ENCODE measurements around the gene NDUFV1.

The NDUFV1 gene

GRCh38 chr11:67605231-67606011 is 1.3 kb upstream of the NDUFV1 start:
- no peak for DNase-seq (ENCODE audit: low read depth, low spot score)
- H3K9ac ChIP-seq (ENCODE audit: insufficient read length): no peak overlapping the region
- H3K4me3 ChIP-seq: no peak overlapping the region
- H3K27ac ChIP-seq: no peak overlapping the region
- peaks cover 16% of the 10 kb centered on the region; the same call in 1 of the 2 replicates for H3K36me3 ChIP-seq (ENCODE audit: insufficient read depth, low read length)
- TF ChIP-seq FOXP2 (optimal IDR thresholded peaks at IDR 0.05; ENCODE audit: control extremely low read depth, extremely low read length, insufficient read depth) (no peak), POLR2AphosphoS5 (IDR thresholded peaks at IDR 0.05; ENCODE audit: borderline replicate concordance, low read depth, low read length) (no peak), EZH2 (IDR thresholded peaks at IDR 0.05) (no peak)
- no peaks in the 10 kb centered on the region for H3K9me3 ChIP-seq (ENCODE audit: low read depth, low read length)

- TF ChIP-seq EZH2 (IDR thresholded peaks at IDR 0.05) (no peak), FOXP2 (optimal IDR thresholded peaks at IDR 0.05; ENCODE audit: control extremely low read depth, extremely low read length, insufficient read depth) (no peak), POLR2AphosphoS5 (IDR thresholded peaks at IDR 0.05; ENCODE audit: borderline replicate concordance, low read depth, low read length) (no peak)
- H3K36me3 ChIP-seq (ENCODE audit: insufficient read depth, low read length): peaks cover 23% of the 10 kb centered on the region; the same call in 1 of the 2 replicates
- no peak overlapping the region for H3K9ac ChIP-seq (ENCODE audit: insufficient read length)
- no peak overlapping the region for H3K27ac ChIP-seq
- peak overlapping the region; percentile 93 for H3K4me3 ChIP-seq
- no peak for DNase-seq (ENCODE audit: low read depth, low spot score)
- no peaks in the 10 kb centered on the region for H3K9me3 ChIP-seq (ENCODE audit: low read depth, low read length)
Measured at GRCh38 chr11:67606093-67606491, 644 bp upstream of the NDUFV1 start.

DNA sequence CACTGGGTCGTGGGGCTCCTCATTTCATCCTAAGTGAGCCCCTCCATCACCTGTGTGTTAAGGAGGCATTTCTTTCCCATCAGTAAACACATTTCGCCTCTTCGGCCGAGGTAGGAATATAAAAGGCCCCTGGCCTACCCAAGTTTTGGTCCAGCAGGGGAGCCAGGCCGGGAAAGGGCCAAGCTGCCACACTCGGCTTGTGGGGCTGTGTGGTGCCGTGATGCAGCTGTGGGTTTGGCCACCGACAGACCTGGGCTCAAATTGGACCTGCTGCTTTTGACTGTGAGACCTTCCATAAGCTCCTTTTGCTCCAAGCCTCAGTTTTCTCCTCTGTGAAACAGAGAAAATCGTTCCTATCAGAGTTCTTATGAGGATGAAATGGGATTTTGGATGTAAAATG is 771 bp downstream of the NDUFV1 start:
- TF ChIP-seq EZH2 (IDR thresholded peaks at IDR 0.05) (no peak), FOXP2 (optimal IDR thresholded peaks at IDR 0.05; ENCODE audit: control extremely low read depth, extremely low read length, insufficient read depth) (no peak)

DNA sequence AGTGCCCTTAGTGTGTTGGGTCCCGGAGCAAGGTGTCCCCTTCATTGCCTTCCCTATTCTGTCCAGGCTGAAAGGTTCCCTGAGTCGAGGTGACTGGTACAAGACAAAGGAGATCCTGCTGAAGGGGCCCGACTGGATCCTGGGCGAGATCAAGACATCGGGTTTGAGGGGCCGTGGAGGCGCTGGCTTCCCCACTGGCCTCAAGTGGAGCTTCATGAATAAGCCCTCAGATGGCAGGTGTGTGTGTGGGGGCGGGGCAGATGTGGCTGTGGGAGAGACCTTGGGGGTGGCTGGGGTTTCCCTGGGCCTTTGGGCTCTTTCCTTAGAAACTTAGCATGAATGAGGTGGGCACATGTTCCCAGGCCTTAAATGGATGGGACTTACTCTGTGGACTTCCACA is 1.8 kb downstream of the NDUFV1 start:
- TF ChIP-seq EZH2 (IDR thresholded peaks at IDR 0.05): no peak
- TF ChIP-seq FOXP2 (optimal IDR thresholded peaks at IDR 0.05; ENCODE audit: control extremely low read depth, extremely low read length, insufficient read depth): no peak
- TF ChIP-seq POLR2AphosphoS5 (IDR thresholded peaks at IDR 0.05; ENCODE audit: borderline replicate concordance, low read depth, low read length): no peak
- Histone ChIP-seq H3K9ac (ENCODE audit: insufficient read length) (no peak overlapping the region), H3K9me3 (ENCODE audit: low read depth, low read length) (no peaks in the 10 kb centered on the region), H3K27ac (no peak overlapping the region), H3K4me3 (no peak overlapping the region), H3K36me3 (ENCODE audit: insufficient read depth, low read length) (peaks cover 31% of the 10 kb centered on the region; the same call in 1 of the 2 replicates)
- no peak for DNase-seq (ENCODE audit: low read depth, low spot score)

More for the DNA sequence above, 771 bp downstream of the NDUFV1 start:
- no peaks in the 10 kb centered on the region for H3K9me3 ChIP-seq (ENCODE audit: low read depth, low read length)
- H3K36me3 ChIP-seq (ENCODE audit: insufficient read depth, low read length): peaks cover 31% of the 10 kb centered on the region; the same call in 1 of the 2 replicates
- no peak overlapping the region for H3K27ac ChIP-seq
- peak overlapping the region; percentile 89 for H3K9ac ChIP-seq (ENCODE audit: insufficient read length)
- peak overlapping the region; percentile 93 for H3K4me3 ChIP-seq
- no peak for DNase-seq (ENCODE audit: low read depth, low spot score)

DNA sequence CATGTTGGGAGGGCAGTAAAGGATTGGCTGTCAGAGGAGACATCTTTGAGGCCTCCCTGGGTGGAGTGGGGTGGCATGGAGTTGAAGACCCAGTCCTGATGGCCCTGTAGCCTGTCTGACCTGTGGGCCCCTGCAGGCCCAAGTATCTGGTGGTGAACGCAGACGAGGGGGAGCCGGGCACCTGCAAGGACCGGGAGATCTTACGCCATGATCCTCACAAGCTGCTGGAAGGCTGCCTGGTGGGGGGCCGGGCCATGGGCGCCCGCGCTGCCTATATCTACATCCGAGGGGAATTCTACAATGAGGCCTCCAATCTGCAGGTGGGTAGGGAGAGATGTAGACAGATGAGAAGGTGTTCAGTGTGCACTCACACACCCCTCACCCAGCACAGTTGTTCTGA is 2.6 kb downstream of the NDUFV1 start:
- TF ChIP-seq FOXP2 (optimal IDR thresholded peaks at IDR 0.05; ENCODE audit: control extremely low read depth, extremely low read length, insufficient read depth) (no peak), POLR2AphosphoS5 (IDR thresholded peaks at IDR 0.05; ENCODE audit: borderline replicate concordance, low read depth, low read length) (no peak), EZH2 (IDR thresholded peaks at IDR 0.05) (no peak)
- DNase-seq (ENCODE audit: low read depth, low spot score): no peak
- Histone ChIP-seq H3K36me3 (ENCODE audit: insufficient read depth, low read length) (peaks cover 31% of the 10 kb centered on the region; the same call in 1 of the 2 replicates), H3K9ac (ENCODE audit: insufficient read length) (no peak overlapping the region), H3K27ac (no peak overlapping the region), H3K4me3 (no peak overlapping the region), H3K9me3 (ENCODE audit: low read depth, low read length) (no peaks in the 10 kb centered on the region)

- no peak for DNase-seq (ENCODE audit: low read depth, low spot score)
- Histone ChIP-seq H3K27ac (no peak overlapping the region), H3K9me3 (ENCODE audit: low read depth, low read length) (no peaks in the 10 kb centered on the region), H3K4me3 (no peak overlapping the region), H3K36me3 (ENCODE audit: insufficient read depth, low read length) (peaks cover 31% of the 10 kb centered on the region; the same call in 1 of the 2 replicates), H3K9ac (ENCODE audit: insufficient read length) (no peak overlapping the region)
- TF ChIP-seq FOXP2 (optimal IDR thresholded peaks at IDR 0.05; ENCODE audit: control extremely low read depth, extremely low read length, insufficient read depth): no peak
- TF ChIP-seq EZH2 (IDR thresholded peaks at IDR 0.05): no peak
- TF ChIP-seq POLR2AphosphoS5 (IDR thresholded peaks at IDR 0.05; ENCODE audit: borderline replicate concordance, low read depth, low read length): no peak
Measured at GRCh38 chr11:67610302-67610868, 3.6 kb downstream of the NDUFV1 start.

DNA sequence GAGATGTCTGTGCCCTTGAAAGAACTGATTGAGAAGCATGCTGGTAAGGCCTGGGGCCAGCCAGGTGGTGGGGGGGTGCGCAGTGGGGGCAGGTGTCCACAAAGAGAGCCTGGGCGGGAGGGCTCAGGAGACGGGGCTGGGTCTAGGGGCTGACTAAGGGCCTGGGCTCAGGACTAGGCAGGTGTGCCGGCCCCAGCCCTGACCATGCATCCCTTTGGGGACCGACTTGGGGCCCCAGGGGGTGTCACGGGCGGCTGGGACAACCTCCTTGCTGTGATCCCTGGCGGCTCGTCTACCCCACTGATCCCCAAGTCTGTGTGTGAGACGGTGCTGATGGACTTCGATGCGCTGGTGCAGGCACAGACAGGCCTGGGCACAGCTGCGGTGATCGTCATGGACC is 4.4 kb downstream of the NDUFV1 start:
- no peak for TF ChIP-seq FOXP2 (optimal IDR thresholded peaks at IDR 0.05; ENCODE audit: control extremely low read depth, extremely low read length, insufficient read depth)
- no peak for TF ChIP-seq EZH2 (IDR thresholded peaks at IDR 0.05)
- no peak for TF ChIP-seq POLR2AphosphoS5 (IDR thresholded peaks at IDR 0.05; ENCODE audit: borderline replicate concordance, low read depth, low read length)
- Histone ChIP-seq H3K4me3 (no peak overlapping the region), H3K9me3 (ENCODE audit: low read depth, low read length) (no peaks in the 10 kb centered on the region), H3K27ac (no peak overlapping the region), H3K9ac (ENCODE audit: insufficient read length) (no peak overlapping the region), H3K36me3 (ENCODE audit: insufficient read depth, low read length) (peaks cover 31% of the 10 kb centered on the region; the same call in 1 of the 2 replicates)
- DNase-seq (ENCODE audit: low read depth, low spot score): no peak

- no peak for TF ChIP-seq POLR2AphosphoS5 (IDR thresholded peaks at IDR 0.05; ENCODE audit: borderline replicate concordance, low read depth, low read length)
- TF ChIP-seq EZH2 (IDR thresholded peaks at IDR 0.05): no peak
- TF ChIP-seq FOXP2 (optimal IDR thresholded peaks at IDR 0.05; ENCODE audit: control extremely low read depth, extremely low read length, insufficient read depth): no peak
- Histone ChIP-seq H3K36me3 (ENCODE audit: insufficient read depth, low read length) (peaks cover 31% of the 10 kb centered on the region; the same call in 1 of the 2 replicates), H3K27ac (no peak overlapping the region), H3K9ac (ENCODE audit: insufficient read length) (no peak overlapping the region), H3K4me3 (no peak overlapping the region), H3K9me3 (ENCODE audit: low read depth, low read length) (no peaks in the 10 kb centered on the region)
- DNase-seq (ENCODE audit: low read depth, low spot score): no peak
Measured at GRCh38 chr11:67611704-67612587, 5.2 kb downstream of the NDUFV1 start.
